ENCODE results near the gene RWDD2A.

The RWDD2A gene

GRCh38 chr6:83169106-83169505, 24.1 kb upstream of the RWDD2A start:
- no peak overlapping the region for H4K8ac ChIP-seq (ENCODE audit: low read depth, low read length)
- DNase-seq (ENCODE audit: low spot score), result no peak

GRCh38 chr6:83169511-83169910, 23.6 kb upstream of the RWDD2A start:
- Histone ChIP-seq H3K27ac (replicated peaks; ENCODE audit: low read length) (no peak overlapping the region), H4K8ac (ENCODE audit: low read depth, low read length) (no peak overlapping the region), H2BK120ac (ENCODE audit: low read depth, low read length) (no peak overlapping the region), H3K9me3 (replicated peaks in 1 of 2; ENCODE audit: control insufficient read depth in 2 of 2, insufficient read depth in 1 of 2, low read depth in 1 of 2, low read length in 2 of 2) (no peaks in the 10 kb centered on the region), H3K18ac (ENCODE audit: low read length) (no peak overlapping the region), H2AK5ac (ENCODE audit: low read depth, low read length) (no peak overlapping the region), H3K4me1 (ENCODE audit: control insufficient read depth in 2 of 2, insufficient read depth in 1 of 2, low read depth in 1 of 2, low read length in 2 of 2) (no peaks in the 10 kb centered on the region), H3K36me3 (replicated peaks in 1 of 2; ENCODE audit: control insufficient read depth in 2 of 2, insufficient read depth in 2 of 2, low read length in 2 of 2) (peaks cover 27 to 98% of the 10 kb centered on the region in 2 donors), H3K23ac (ENCODE audit: low read depth, low read length, poor library complexity) (no peak overlapping the region), H2AFZ (ENCODE audit: low read length) (no peak overlapping the region), H3K79me1 (ENCODE audit: low read depth, low read length) (peaks cover 2% of the 10 kb centered on the region), H3K4me2 (ENCODE audit: insufficient read depth, low read length, poor library complexity, severe bottlenecking) (no peak overlapping the region), H3K4me3 (ENCODE audit: low read length in 2 of 2) (no peak overlapping the region), H2BK5ac (ENCODE audit: low read length) (no peak overlapping the region), H4K91ac (ENCODE audit: low read depth, low read length, poor library complexity) (no peak overlapping the region), H3K14ac (ENCODE audit: low read length) (no peak overlapping the region), H3K27me3 (ENCODE audit: control insufficient read depth in 3 of 3, insufficient read depth in 3 of 3, low read depth in 1 of 3, low read length in 3 of 3) (no peaks in the 10 kb centered on the region), H3K9ac (ENCODE audit: low read depth, low read length, poor library complexity) (no peak overlapping the region), H2BK12ac (ENCODE audit: low read length) (no peak overlapping the region), H3K4ac (ENCODE audit: low read length) (peak overlapping the region; percentile 76), H2BK15ac (ENCODE audit: low read length) (no peak overlapping the region)
- no CpG with 5 or more reads among the region's 1 CpG for WGBS, 2 donors (ENCODE audit: extremely low coverage in 2 of 2, insufficient read length in 2 of 2, insufficient replicate concordance in 1 of 2)
- no peak for DNase-seq (ENCODE audit: low spot score)

More at GRCh38 chr6:83169106-83169505, 24.1 kb upstream of the RWDD2A start:
- no peaks in the 10 kb centered on the region for H3K9me3 ChIP-seq (replicated peaks in 1 of 2; ENCODE audit: control insufficient read depth in 2 of 2, insufficient read depth in 1 of 2, low read depth in 1 of 2, low read length in 2 of 2)
- H2AK5ac ChIP-seq (ENCODE audit: low read depth, low read length), result no peak overlapping the region
- no peak overlapping the region for H2BK120ac ChIP-seq (ENCODE audit: low read depth, low read length)
- H3K27ac ChIP-seq (replicated peaks; ENCODE audit: low read length), result no peak overlapping the region
- no peak overlapping the region for H3K4ac ChIP-seq (ENCODE audit: low read length)
- no peaks in the 10 kb centered on the region for H3K4me1 ChIP-seq (ENCODE audit: control insufficient read depth in 2 of 2, insufficient read depth in 1 of 2, low read depth in 1 of 2, low read length in 2 of 2)
- H3K4me2 ChIP-seq (ENCODE audit: insufficient read depth, low read length, poor library complexity, severe bottlenecking), result no peak overlapping the region
- no peak overlapping the region for H4K91ac ChIP-seq (ENCODE audit: low read depth, low read length, poor library complexity)
- peaks cover 2% of the 10 kb centered on the region for H3K79me1 ChIP-seq (ENCODE audit: low read depth, low read length)
- no peak overlapping the region for H2BK12ac ChIP-seq (ENCODE audit: low read length)
- H2BK15ac ChIP-seq (ENCODE audit: low read length), result no peak overlapping the region
- H2BK5ac ChIP-seq (ENCODE audit: low read length), result no peak overlapping the region
- no peak overlapping the region for H3K18ac ChIP-seq (ENCODE audit: low read length)
- H2AFZ ChIP-seq (ENCODE audit: low read length), result no peak overlapping the region
- H3K27me3 ChIP-seq (ENCODE audit: control insufficient read depth in 3 of 3, insufficient read depth in 3 of 3, low read depth in 1 of 3, low read length in 3 of 3), result no peaks in the 10 kb centered on the region
- H3K9ac ChIP-seq (ENCODE audit: low read depth, low read length, poor library complexity), result no peak overlapping the region
- no peak overlapping the region for H3K14ac ChIP-seq (ENCODE audit: low read length)
- peaks cover 27 to 98% of the 10 kb centered on the region in 2 donors for H3K36me3 ChIP-seq (replicated peaks in 1 of 2; ENCODE audit: control insufficient read depth in 2 of 2, insufficient read depth in 2 of 2, low read length in 2 of 2)
- H3K23ac ChIP-seq (ENCODE audit: low read depth, low read length, poor library complexity), result no peak overlapping the region
- H3K4me3 ChIP-seq (ENCODE audit: low read length in 2 of 2), result no peak overlapping the region

- Histone ChIP-seq H3K36me3 (replicated peaks in 1 of 2; ENCODE audit: control insufficient read depth in 2 of 2, insufficient read depth in 2 of 2, low read length in 2 of 2) (peaks cover 13 to 95% of the 10 kb centered on the region in 2 donors), H3K18ac (ENCODE audit: low read length) (no peak overlapping the region), H3K4me3 (ENCODE audit: low read length in 2 of 2) (no peak overlapping the region), H3K9me3 (replicated peaks in 1 of 2; ENCODE audit: control insufficient read depth in 2 of 2, insufficient read depth in 1 of 2, low read depth in 1 of 2, low read length in 2 of 2) (no peaks in the 10 kb centered on the region), H2AFZ (ENCODE audit: low read length) (no peak overlapping the region), H3K23ac (ENCODE audit: low read depth, low read length, poor library complexity) (no peak overlapping the region), H3K79me1 (ENCODE audit: low read depth, low read length) (peaks cover 2% of the 10 kb centered on the region), H2BK15ac (ENCODE audit: low read length) (no peak overlapping the region), H3K14ac (ENCODE audit: low read length) (no peak overlapping the region), H3K9ac (ENCODE audit: low read depth, low read length, poor library complexity) (no peak overlapping the region), H4K8ac (ENCODE audit: low read depth, low read length) (no peak overlapping the region), H2AK5ac (ENCODE audit: low read depth, low read length) (no peak overlapping the region), H3K4ac (ENCODE audit: low read length) (no peak overlapping the region), H3K4me1 (ENCODE audit: control insufficient read depth in 2 of 2, insufficient read depth in 1 of 2, low read depth in 1 of 2, low read length in 2 of 2) (no peaks in the 10 kb centered on the region), H3K27ac (replicated peaks; ENCODE audit: low read length) (no peak overlapping the region), H2BK12ac (ENCODE audit: low read length) (no peak overlapping the region), H2BK5ac (ENCODE audit: low read length) (no peak overlapping the region), H3K27me3 (ENCODE audit: control insufficient read depth in 3 of 3, insufficient read depth in 3 of 3, low read depth in 1 of 3, low read length in 3 of 3) (no peaks in the 10 kb centered on the region), H4K91ac (ENCODE audit: low read depth, low read length, poor library complexity) (no peak overlapping the region), H3K4me2 (ENCODE audit: insufficient read depth, low read length, poor library complexity, severe bottlenecking) (no peak overlapping the region), H2BK120ac (ENCODE audit: low read depth, low read length) (no peak overlapping the region)
- no CpG with 5 or more reads among the region's 4 CpGs for WGBS, 2 donors (ENCODE audit: extremely low coverage in 2 of 2, insufficient read length in 2 of 2, insufficient replicate concordance in 1 of 2)
- no peak for DNase-seq (ENCODE audit: low spot score)
Measured at GRCh38 chr6:83176246-83176645, 16.9 kb upstream of the RWDD2A start.

GRCh38 chr6:83180426-83180950, 12.7 kb upstream of the RWDD2A start:
- H3K4ac ChIP-seq (ENCODE audit: low read length), result no peak overlapping the region
- H3K14ac ChIP-seq (ENCODE audit: low read length), result no peak overlapping the region

More at GRCh38 chr6:83180426-83180950, 12.7 kb upstream of the RWDD2A start:
- Histone ChIP-seq H3K9ac (ENCODE audit: low read depth, low read length, poor library complexity) (no peak overlapping the region), H4K91ac (ENCODE audit: low read depth, low read length, poor library complexity) (no peak overlapping the region), H3K18ac (ENCODE audit: low read length) (no peak overlapping the region), H2AK5ac (ENCODE audit: low read depth, low read length) (no peak overlapping the region), H3K79me1 (ENCODE audit: low read depth, low read length) (peaks cover 1% of the 10 kb centered on the region), H3K9me3 (replicated peaks in 1 of 2; ENCODE audit: control insufficient read depth in 2 of 2, insufficient read depth in 1 of 2, low read depth in 1 of 2, low read length in 2 of 2) (no peaks in the 10 kb centered on the region), H2BK5ac (ENCODE audit: low read length) (no peak overlapping the region), H2BK120ac (ENCODE audit: low read depth, low read length) (no peak overlapping the region), H3K4me1 (ENCODE audit: control insufficient read depth in 2 of 2, insufficient read depth in 1 of 2, low read depth in 1 of 2, low read length in 2 of 2) (no peaks in the 10 kb centered on the region), H3K4me2 (ENCODE audit: insufficient read depth, low read length, poor library complexity, severe bottlenecking) (no peak overlapping the region), H2BK12ac (ENCODE audit: low read length) (no peak overlapping the region), H3K23ac (ENCODE audit: low read depth, low read length, poor library complexity) (no peak overlapping the region), H3K27me3 (ENCODE audit: control insufficient read depth in 3 of 3, insufficient read depth in 3 of 3, low read depth in 1 of 3, low read length in 3 of 3) (no peaks in the 10 kb centered on the region), H3K36me3 (replicated peaks in 1 of 2; ENCODE audit: control insufficient read depth in 2 of 2, insufficient read depth in 2 of 2, low read length in 2 of 2) (peaks cover 16 to 96% of the 10 kb centered on the region in 2 donors), H2AFZ (ENCODE audit: low read length) (no peak overlapping the region), H3K4me3 (ENCODE audit: low read length in 2 of 2) (no peak overlapping the region), H2BK15ac (ENCODE audit: low read length) (no peak overlapping the region), H3K27ac (replicated peaks; ENCODE audit: low read length) (no peak overlapping the region), H4K8ac (ENCODE audit: low read depth, low read length) (no peak overlapping the region)
- DNase-seq (ENCODE audit: low spot score), result no peak

Data from neuronal stem cell (in vitro differentiated cells).